Neural crest cell (in vitro differentiated cells): ENCODE data around the gene LYSMD2. TPM values are rescaled to one million over a fixed set of nuclear protein-coding genes. Genes with fewer than 3 reads are reported as not detected.

Source experiments
- DNase-seq: peaks from one replicate; pipeline ENCODE4 v3.0.0; 2021; ENCODE audit warnings: low read depth, mixed read lengths, low spot score
- H3K27ac Mint-ChIP-seq: one replicate; pipeline ENCODE4 v1.8.0; 2021; ENCODE audit warnings: mild to moderate bottlenecking, mixed read lengths; ENCODE audit not compliant: unreplicated experiment
- H3K27me3 Mint-ChIP-seq: 2 replicates; pipeline ENCODE4 v1.8.0; 2021; ENCODE audit warnings: low read depth, mild to moderate bottlenecking, mixed read lengths
- H3K36me3 Mint-ChIP-seq: 2 replicates; pipeline ENCODE4 v1.8.0; 2021; ENCODE audit warnings: low read depth, mild to moderate bottlenecking, mixed read lengths
- H3K4me1 Mint-ChIP-seq: 2 replicates; pipeline ENCODE4 v1.8.0; 2021; ENCODE audit warnings: mixed read lengths
- H3K4me3 Mint-ChIP-seq: one replicate; pipeline ENCODE4 v1.8.0; 2021; ENCODE audit warnings: mild to moderate bottlenecking, mixed read lengths
- H3K9me3 Mint-ChIP-seq: 2 replicates; pipeline ENCODE4 v1.8.0; 2021; ENCODE audit warnings: mixed read lengths
- CTCF ChIP-seq: fragments of 200-600 bp; sonication (generic); conservative IDR thresholded peaks from 2 replicates; pipeline ENCODE4 v1.5.0; 2021; ENCODE audit warnings: antibody characterized with exemption, mild to moderate bottlenecking
- total RNA-seq: library from RNA; stranded (reverse); gene quantifications from 2 replicates; pipeline ENCODE4 v1.2.1, GENCODE V29; 2021

The LYSMD2 gene
- total RNA-seq, 1 donor from 2014 or later = 2.4 TPM

- no peak for DNase-seq
- TF ChIP-seq CTCF = no peak
- no peaks in the 10 kb centered on the region for H3K9me3 Mint-ChIP-seq
- H3K36me3 Mint-ChIP-seq = no peaks in the 10 kb centered on the region
- no peak overlapping the region for H3K27ac Mint-ChIP-seq
- peaks cover 14% of the 10 kb centered on the region for H3K4me1 Mint-ChIP-seq
- no peaks in the 10 kb centered on the region for H3K27me3 Mint-ChIP-seq
- no peak overlapping the region for H3K4me3 Mint-ChIP-seq
Observed at GRCh38 chr15:51718219-51718618, 19.2 kb downstream of the LYSMD2 start.

- Mint-ChIP-seq H3K27ac (no peak overlapping the region), H3K9me3 (no peaks in the 10 kb centered on the region), H3K27me3 (no peaks in the 10 kb centered on the region), H3K4me1 (peaks cover 14% of the 10 kb centered on the region), H3K4me3 (no peak overlapping the region), H3K36me3 (no peaks in the 10 kb centered on the region)
- TF ChIP-seq CTCF = no peak
- no peak for DNase-seq
Observed at GRCh38 chr15:51714911-51715310, 22.5 kb downstream of the LYSMD2 start.

DNA sequence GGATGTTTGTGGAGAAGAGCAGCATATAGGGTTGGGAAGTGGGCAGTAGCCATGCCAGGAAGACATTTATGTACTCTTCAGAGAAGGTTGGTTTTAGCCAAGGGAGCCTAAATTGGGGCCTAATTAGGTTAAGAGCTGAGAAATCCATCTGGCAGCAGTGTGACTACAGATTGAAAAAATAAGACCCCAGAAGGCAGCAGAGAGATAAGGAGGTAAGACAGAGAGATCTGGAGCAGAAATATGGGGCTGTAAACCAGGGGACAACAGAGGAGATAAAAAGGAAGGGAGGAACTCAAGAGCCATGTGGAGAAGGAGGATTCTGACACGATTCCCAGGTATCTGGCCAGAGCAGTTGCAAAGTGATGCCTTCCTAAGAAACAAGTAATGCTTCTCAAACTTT is 23.3 kb downstream of the LYSMD2 start:
- H3K4me1 Mint-ChIP-seq = peaks cover 14% of the 10 kb centered on the region
- DNase-seq = no peak
- H3K27me3 Mint-ChIP-seq = no peaks in the 10 kb centered on the region
- TF ChIP-seq CTCF = no peak
- H3K9me3 Mint-ChIP-seq = no peaks in the 10 kb centered on the region
- no peak overlapping the region for H3K4me3 Mint-ChIP-seq
- no peak overlapping the region for H3K27ac Mint-ChIP-seq
- no peaks in the 10 kb centered on the region for H3K36me3 Mint-ChIP-seq

DNA sequence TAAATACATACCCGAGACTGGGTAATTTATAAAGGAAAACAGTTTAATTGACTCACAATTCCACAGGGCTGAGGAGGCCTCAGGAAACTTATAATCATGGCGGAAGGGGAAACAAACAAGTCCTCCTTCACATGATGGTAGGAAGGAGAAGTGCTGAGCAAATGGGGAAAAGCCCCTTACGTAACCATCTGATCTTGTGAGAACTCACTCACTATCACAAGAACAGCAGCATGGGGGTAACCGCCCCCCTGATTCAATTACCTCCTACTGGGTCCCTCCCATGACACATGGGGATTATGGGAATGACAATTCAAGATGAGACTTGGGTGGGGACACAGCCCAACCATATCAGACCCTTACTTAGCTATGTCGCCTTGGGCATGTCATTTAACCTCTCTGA is 28.4 kb downstream of the LYSMD2 start:
- no peaks in the 10 kb centered on the region for H3K36me3 Mint-ChIP-seq
- H3K27me3 Mint-ChIP-seq = no peaks in the 10 kb centered on the region
- no peak overlapping the region for H3K27ac Mint-ChIP-seq
- H3K9me3 Mint-ChIP-seq = no peaks in the 10 kb centered on the region
- TF ChIP-seq CTCF = no peak
- no peak for DNase-seq
- H3K4me1 Mint-ChIP-seq = peaks cover 2% of the 10 kb centered on the region
- H3K4me3 Mint-ChIP-seq = no peak overlapping the region

- H3K27me3 Mint-ChIP-seq = no peaks in the 10 kb centered on the region
- H3K9me3 Mint-ChIP-seq = no peaks in the 10 kb centered on the region
- no peak overlapping the region for H3K27ac Mint-ChIP-seq
- no peak for TF ChIP-seq CTCF
- no peaks in the 10 kb centered on the region for H3K36me3 Mint-ChIP-seq
- no peaks in the 10 kb centered on the region for H3K4me1 Mint-ChIP-seq
- no peak for DNase-seq
- no peak overlapping the region for H3K4me3 Mint-ChIP-seq
Observed at GRCh38 chr15:51708013-51708412, 29.4 kb downstream of the LYSMD2 start.
